Spleen (tissue), 7 donors: Measurements from ENCODE around the gene CCNJL.

Source experiments
- POLR2A ChIP-seq, 3 donors: fragments of 450-650 bp; IDR thresholded peaks; one replicate each; pipeline ENCODE4 v1.5.1; 2017; ENCODE audit warnings: antibody characterized with exemption in 3 of 3, mild to moderate bottlenecking in 1 of 3
- TF ChIP-seq, protein P1 (sequence below), 11 experiments: fragments of 200-600 bp in 7 of 11; fragments of 450-650 bp in 4 of 11; sonication (generic) in 4 of 11; IDR thresholded peaks in 8 of 11; conservative IDR thresholded peaks in 3 of 11; 1 replicate in 7 of 11; 2 replicates in 4 of 11; pipeline versions ENCODE4 v1.4.0 to v1.8.0; 2016 to 2021; ENCODE audit warnings: antibody characterized with exemption in 11 of 11, inconsistent platforms in 4 of 11, mild to moderate bottlenecking in 1 of 11
- donor health status: DM: no; HTN: no; CAD: no; lungs with moderate emphysema.
- donor health status: DM: no; HTN: no; CAD: no.
- donor health status: DM: no; HTN: no; CAD: no.

GRCh38 chr5:160353379-160353778, 41.0 kb upstream of the CCNJL start:
- TF ChIP-seq, protein P1, sequence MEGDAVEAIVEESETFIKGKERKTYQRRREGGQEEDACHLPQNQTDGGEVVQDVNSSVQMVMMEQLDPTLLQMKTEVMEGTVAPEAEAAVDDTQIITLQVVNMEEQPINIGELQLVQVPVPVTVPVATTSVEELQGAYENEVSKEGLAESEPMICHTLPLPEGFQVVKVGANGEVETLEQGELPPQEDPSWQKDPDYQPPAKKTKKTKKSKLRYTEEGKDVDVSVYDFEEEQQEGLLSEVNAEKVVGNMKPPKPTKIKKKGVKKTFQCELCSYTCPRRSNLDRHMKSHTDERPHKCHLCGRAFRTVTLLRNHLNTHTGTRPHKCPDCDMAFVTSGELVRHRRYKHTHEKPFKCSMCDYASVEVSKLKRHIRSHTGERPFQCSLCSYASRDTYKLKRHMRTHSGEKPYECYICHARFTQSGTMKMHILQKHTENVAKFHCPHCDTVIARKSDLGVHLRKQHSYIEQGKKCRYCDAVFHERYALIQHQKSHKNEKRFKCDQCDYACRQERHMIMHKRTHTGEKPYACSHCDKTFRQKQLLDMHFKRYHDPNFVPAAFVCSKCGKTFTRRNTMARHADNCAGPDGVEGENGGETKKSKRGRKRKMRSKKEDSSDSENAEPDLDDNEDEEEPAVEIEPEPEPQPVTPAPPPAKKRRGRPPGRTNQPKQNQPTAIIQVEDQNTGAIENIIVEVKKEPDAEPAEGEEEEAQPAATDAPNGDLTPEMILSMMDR (IDR thresholded peaks at IDR 0.05 in 8 of 11, conservative IDR thresholded peaks at IDR 0.05 in 3 of 11), result no peak
- no peak for TF ChIP-seq POLR2A (IDR thresholded peaks at IDR 0.05)
